ENCODE results near the gene SLIT3. TPM values are rescaled to one million over a fixed set of nuclear protein-coding genes. Genes with fewer than 3 reads are reported as not detected.

The SLIT3 gene
- total and polyA plus RNA-seq, 8 donors = 1.2 to 24.5 (median 8.6) TPM

DNA sequence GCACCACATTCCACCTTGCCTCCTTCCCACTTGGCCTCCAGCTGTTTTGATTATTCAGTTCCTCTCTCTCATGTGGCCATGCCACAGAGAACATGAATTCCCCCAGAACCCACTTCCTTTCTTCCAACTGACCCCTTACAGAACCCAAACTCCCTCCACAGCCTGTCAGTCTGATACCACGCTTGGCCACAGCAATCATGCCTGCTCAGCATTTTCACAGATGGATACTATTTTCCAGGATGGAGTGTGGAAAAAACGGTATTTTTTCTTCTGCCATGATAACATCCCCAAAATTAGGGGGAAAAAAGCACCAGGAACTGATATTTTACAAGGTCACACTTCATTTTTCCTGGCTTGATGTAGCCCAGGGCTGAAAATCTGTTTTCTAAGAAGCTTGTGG lies 34.9 kb upstream of the SLIT3 start:
- intact Hi-C loops (cut with DNase I; ENCODE audit: low total_unique reads) = no loop called here
- Histone ChIP-seq H3K27ac (no peak overlapping the region), H3K36me3 (no peaks in the 10 kb centered on the region), H3K9me3 (no peaks in the 10 kb centered on the region), H3K27me3 (peaks cover 0 to 14% (median 0%) of the 10 kb centered on the region in 3 donors), H3K4me3 (no peak overlapping the region), H3K4me1 (no peaks in the 10 kb centered on the region)
- TF ChIP-seq POLR2A (IDR thresholded peaks at IDR 0.05) (no peak), EP300 (IDR thresholded peaks at IDR 0.05) (no peak), POLR2AphosphoS5 (IDR thresholded peaks at IDR 0.05) (no peak), CTCF (IDR thresholded peaks at IDR 0.05) (no peak)
- 48 to 77% (median 65%) methylated on average over 2 of the region's 2 CpGs for WGBS, 5 donors
- DNase-seq = no peak

- WGBS, 5 donors = 80 to 83% (median 82%) methylated on average over 6 of the region's 6 CpGs
Measured at GRCh38 chr5:169333518-169333917, 32.6 kb upstream of the SLIT3 start.

GRCh38 chr5:169331292-169331852 lies 30.4 kb upstream of the SLIT3 start:
- H3K9me3 ChIP-seq = no peaks in the 10 kb centered on the region
- H3K27ac ChIP-seq = no peak overlapping the region
- H3K36me3 ChIP-seq = no peaks in the 10 kb centered on the region
- no peak for TF ChIP-seq POLR2A (IDR thresholded peaks at IDR 0.05)
- no peak for TF ChIP-seq CTCF (IDR thresholded peaks at IDR 0.05)
- TF ChIP-seq POLR2AphosphoS5 (IDR thresholded peaks at IDR 0.05) = no peak
- TF ChIP-seq EP300 (IDR thresholded peaks at IDR 0.05) = no peak
- peaks cover 0 to 10% (median 0%) of the 10 kb centered on the region in 3 donors for H3K27me3 ChIP-seq
- no peak overlapping the region for H3K4me3 ChIP-seq
- intact Hi-C loops (cut with DNase I; ENCODE audit: low total_unique reads) = no loop called here
- WGBS, 5 donors = 54 to 66% (median 61%) methylated on average over 4 of the region's 4 CpGs
- peak in 1 of 2 donors; percentile 8 for DNase-seq
- H3K4me1 ChIP-seq = no peaks in the 10 kb centered on the region

More at GRCh38 chr5:169333518-169333917, 32.6 kb upstream of the SLIT3 start:
- H3K4me1 ChIP-seq = no peaks in the 10 kb centered on the region
- no peak overlapping the region for H3K27ac ChIP-seq
- H3K9me3 ChIP-seq = no peaks in the 10 kb centered on the region
- no peak overlapping the region for H3K4me3 ChIP-seq
- no peaks in the 10 kb centered on the region for H3K36me3 ChIP-seq
- DNase-seq = no peak
- no peak for TF ChIP-seq CTCF (IDR thresholded peaks at IDR 0.05)
- TF ChIP-seq EP300 (IDR thresholded peaks at IDR 0.05) = no peak
- TF ChIP-seq POLR2A (IDR thresholded peaks at IDR 0.05) = no peak
- no peak for TF ChIP-seq POLR2AphosphoS5 (IDR thresholded peaks at IDR 0.05)
- intact Hi-C loops (cut with DNase I; ENCODE audit: low total_unique reads) = no loop called here
- peaks cover 0 to 10% (median 0%) of the 10 kb centered on the region in 3 donors for H3K27me3 ChIP-seq

- H3K36me3 ChIP-seq = no peaks in the 10 kb centered on the region
- 70 to 79% (median 75%) methylated on average over 5 of the region's 5 CpGs for WGBS, 5 donors
- H3K27me3 ChIP-seq = no peaks in the 10 kb centered on the region
- no peak overlapping the region for H3K27ac ChIP-seq
- DNase-seq = no peak
- H3K4me3 ChIP-seq = no peak overlapping the region
- TF ChIP-seq CTCF (IDR thresholded peaks at IDR 0.05) (no peak), POLR2AphosphoS5 (IDR thresholded peaks at IDR 0.05) (no peak)
- no peaks in the 10 kb centered on the region for H3K4me1 ChIP-seq
- intact Hi-C loops (cut with DNase I; ENCODE audit: low total_unique reads) = no loop called here
- H3K9me3 ChIP-seq = no peaks in the 10 kb centered on the region
Measured at GRCh38 chr5:169328401-169328800, 27.5 kb upstream of the SLIT3 start.

All from stomach (tissue), 9 donors.